NOMO-1 treated with dmso at 0.1 percent for 144 hours (cell line): ENCODE results near the gene EXOC1.
"Not testable (repeated sequence)": the region's sequence is repeated elsewhere in the genome, so short reads cannot be mapped to it uniquely, and the experiment has no call there.

ENCODE experiments used
- DNase-seq: peaks from one replicate; lab custom pipeline; 2025; ENCODE audit not compliant: unreplicated experiment; lab: John Stamatoyannopoulos, UW

The EXOC1 gene, protein sequence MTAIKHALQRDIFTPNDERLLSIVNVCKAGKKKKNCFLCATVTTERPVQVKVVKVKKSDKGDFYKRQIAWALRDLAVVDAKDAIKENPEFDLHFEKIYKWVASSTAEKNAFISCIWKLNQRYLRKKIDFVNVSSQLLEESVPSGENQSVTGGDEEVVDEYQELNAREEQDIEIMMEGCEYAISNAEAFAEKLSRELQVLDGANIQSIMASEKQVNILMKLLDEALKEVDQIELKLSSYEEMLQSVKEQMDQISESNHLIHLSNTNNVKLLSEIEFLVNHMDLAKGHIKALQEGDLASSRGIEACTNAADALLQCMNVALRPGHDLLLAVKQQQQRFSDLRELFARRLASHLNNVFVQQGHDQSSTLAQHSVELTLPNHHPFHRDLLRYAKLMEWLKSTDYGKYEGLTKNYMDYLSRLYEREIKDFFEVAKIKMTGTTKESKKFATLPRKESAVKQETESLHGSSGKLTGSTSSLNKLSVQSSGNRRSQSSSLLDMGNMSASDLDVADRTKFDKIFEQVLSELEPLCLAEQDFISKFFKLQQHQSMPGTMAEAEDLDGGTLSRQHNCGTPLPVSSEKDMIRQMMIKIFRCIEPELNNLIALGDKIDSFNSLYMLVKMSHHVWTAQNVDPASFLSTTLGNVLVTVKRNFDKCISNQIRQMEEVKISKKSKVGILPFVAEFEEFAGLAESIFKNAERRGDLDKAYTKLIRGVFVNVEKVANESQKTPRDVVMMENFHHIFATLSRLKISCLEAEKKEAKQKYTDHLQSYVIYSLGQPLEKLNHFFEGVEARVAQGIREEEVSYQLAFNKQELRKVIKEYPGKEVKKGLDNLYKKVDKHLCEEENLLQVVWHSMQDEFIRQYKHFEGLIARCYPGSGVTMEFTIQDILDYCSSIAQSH

DNA sequence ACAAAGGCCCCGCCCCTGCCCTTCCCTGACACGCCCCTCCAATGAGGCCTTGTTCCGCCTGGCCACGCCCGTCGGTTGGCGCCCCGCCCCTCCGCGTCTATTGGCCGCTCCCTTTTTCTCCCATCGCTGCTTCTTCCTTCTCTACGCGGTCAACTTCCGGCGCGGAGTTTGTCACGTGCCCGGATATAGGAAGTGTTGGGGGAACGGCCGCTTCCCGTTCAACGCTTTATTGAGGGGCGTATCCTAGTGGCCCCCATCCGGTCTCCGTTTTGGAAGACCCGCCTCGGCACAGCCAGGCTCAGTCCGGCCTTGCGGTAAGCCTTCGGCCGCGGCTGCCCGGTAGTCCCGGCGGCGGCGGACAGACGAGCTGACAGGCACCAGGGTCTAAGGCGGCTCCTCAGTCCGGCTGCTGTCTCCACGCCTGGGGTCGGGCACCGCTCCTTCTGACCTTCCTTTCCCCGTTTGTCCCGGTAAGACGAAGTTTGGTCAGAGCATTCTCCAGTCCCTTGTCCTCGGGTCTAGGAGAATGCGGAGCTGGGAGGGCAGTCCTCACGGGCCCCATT lies at the start of gene EXOC1:
Gene EXOC1, plus strand, starts transcription at position 165 of the 563 bp plus-strand sequence. CDS start 4,676 bp downstream, outside the sequence.
- DNase-seq = peak; percentile 93

DNA sequence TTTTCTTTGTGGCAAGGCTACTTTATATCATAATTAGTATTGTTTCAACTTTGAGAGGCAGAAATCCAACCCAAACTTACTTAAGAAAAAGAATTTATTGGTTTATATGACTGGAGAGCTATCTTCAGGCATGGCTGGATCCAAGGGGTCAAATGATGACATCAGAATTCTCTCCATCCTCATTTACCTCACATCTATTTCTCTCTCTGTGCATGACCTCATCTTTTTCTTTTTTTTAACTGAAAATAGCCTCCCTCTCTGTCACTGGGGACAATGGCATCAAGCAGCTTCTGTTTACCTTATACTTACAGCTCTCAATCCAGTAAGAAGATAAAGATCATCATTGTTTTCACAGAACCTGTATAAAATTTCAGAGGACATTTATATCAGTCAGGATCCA lies 45.9 kb upstream of the EXOC1 start:
- no peak for DNase-seq

DNA sequence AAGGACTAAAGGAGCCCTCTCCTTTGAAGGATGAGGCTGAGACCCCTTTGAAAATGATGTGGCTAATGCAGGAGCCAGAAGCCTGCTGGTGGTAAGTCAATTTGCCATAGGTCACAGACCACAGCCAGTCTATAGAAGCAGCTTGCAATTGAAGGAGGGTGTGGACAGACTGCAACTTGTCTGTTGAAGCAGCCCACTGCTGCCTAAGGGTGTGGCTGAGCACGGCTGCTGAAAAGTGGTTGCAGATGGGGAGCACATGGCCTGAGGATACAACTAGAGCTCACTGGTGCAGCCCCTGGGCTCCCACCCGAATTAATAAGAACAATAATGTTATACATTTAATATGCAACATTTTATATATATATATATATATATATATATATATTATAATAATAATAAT lies 45.3 kb upstream of the EXOC1 start:
- DNase-seq = no peak

DNA sequence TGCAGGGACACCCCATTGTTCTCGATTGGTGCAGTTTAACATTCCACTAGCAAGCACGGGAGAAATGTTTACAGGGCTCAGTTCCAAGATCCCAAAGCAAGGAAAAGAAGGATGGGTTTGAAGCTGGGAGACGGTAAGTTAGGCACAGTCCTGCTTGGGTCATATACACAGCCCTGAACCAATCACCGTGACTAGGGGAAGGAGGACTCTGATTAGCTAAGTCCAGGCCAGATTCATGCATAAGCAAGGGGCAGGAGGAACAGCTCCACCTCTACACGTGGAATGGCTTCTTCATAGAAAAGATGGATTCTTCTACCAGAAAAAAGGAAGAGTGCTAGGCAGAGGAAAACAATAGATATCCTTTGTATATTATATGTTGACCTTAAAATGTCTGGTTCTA lies 44.8 kb upstream of the EXOC1 start:
- no peak for DNase-seq

DNA sequence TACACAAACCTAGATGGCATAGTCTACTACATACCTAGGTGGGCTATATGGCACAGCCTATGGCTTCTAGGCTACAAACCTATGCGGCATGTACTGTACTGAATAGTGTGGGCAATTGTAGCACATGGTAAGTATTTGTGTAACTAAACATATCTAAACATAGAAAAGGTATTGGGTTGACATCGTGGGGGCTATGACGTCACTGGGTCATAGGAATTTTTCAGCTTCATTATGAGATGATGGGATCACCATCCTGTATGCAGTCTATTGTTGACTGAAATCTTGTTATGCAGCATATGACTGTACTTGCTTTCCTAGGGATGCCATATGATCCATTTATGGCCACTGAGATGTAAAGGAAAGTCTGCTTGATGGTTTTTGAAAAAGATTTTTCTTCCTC lies 35.8 kb upstream of the EXOC1 start:
- no peak for DNase-seq

DNA sequence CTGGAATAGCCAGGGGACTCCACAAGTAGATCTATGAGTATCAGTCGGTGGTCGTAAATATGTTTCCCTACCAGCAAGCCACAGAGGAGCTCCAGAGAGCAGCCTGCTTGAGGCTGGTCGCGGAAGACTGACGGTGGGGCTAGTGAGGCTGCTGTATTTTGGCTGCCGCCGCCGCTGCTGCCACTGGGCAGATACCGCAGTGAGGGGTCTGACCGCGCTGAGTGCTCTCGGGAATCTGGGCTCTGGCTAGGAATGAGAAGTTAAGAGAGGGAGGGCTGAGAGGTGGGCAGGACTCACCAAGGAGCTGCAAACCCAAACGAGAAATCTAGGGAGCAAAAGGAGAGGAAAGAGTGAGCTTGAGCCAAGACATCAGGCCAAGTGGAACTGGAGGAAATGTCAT lies 33.8 kb upstream of the EXOC1 start, which contains the start of gene EXOC1L:
Gene EXOC1L, plus strand, starts transcription at position 157 of the 400 bp plus-strand sequence. Its CDS starts 237 bp downstream, at position 394.
- DNase-seq = no peak

DNA sequence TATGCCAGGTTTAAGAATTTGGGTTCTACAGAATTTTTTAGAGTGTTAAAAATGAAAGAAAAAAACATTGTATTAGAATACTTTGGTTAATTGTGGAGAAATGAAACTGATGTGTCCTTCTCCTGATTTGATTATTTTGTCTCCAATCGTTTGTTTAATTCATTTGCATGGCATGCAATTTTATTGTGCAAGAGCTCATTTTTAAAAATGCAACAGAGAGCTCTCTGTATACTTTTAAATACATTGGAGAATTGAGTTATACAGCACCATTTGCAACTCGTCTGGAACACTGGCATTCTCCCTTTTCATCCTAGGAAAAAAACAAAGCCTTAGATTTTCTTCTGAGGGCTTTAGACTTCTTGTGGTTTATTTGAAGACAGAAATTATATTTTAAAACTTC lies 33.2 kb upstream of the EXOC1 start:
- no peak for DNase-seq

DNA sequence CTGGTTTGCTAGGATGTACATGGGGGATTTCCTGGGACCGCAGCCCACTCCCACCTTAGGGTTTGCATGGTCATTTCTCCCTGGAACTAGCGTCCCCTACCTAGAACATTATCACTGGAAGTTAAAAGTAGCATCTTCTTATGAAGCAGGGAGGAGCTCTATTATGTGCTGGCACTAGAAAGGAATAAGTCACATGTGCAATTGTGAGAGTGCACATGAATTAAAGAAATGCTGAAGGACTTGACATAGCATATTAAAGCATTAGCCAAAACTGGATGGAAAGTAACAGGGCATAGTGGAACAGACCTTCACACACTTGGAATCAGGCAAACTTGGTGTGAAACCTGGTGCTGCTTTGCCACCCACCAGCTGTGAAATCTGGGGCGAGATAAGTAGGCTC lies 31.1 kb upstream of the EXOC1 start:
- no peak for DNase-seq

DNA sequence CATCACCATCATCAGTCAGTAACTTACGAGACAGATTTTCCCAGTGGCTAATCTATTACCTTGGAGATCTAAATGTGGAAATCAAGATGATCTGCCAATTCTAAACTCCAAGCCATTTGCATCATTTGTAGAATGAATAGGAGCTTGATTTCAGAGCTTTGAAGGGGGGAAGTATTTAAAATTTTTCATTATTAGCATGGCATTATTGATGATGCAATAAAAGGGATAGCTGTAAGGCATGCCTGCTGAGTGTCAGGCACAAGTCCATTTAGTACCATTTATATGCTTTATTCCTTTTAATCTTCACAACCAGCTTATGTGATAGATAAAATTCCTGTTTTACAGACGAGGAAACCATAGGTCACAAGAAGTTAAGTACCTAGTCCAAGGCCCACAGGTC lies 28.6 kb upstream of the EXOC1 start:
- DNase-seq = no peak

DNA sequence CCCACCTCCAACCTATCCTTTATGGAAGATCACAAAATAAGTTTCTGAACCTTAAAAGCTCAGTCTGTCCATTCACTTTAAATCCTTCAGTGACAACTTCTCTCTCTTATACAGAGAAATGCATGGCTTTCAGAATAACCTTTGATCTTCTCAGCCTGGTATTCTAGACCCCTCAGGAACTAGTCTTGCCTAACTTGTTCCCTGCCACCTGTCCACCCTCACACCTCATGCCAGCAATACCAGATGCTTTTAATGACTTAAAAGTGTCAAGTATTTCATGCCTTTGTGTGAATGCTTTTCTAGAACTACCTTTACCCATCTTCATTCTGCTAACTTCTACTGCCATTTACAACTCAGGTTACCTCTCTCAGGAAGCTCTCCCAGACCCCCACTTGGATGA lies 26.5 kb upstream of the EXOC1 start:
- DNase-seq = no peak

DNA sequence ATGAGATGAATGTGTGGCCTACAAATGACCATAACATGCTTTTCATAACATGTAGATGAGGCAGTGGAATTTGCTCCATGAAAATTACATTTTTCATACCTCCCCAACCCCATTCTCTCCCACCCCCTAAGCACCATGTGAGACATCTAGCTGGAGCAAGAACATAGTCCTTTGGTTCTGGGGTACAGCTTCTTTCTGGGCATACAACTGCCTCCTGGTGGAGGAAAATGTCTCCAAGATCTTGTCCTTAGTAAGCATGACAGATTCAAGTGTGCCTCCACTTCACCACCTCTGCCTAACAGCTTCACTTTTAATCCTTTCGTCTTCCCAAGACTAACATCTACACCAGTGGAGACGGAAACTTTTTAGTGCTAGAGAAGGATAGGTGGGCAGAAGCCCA lies 25.9 kb upstream of the EXOC1 start:
- no peak for DNase-seq

DNA sequence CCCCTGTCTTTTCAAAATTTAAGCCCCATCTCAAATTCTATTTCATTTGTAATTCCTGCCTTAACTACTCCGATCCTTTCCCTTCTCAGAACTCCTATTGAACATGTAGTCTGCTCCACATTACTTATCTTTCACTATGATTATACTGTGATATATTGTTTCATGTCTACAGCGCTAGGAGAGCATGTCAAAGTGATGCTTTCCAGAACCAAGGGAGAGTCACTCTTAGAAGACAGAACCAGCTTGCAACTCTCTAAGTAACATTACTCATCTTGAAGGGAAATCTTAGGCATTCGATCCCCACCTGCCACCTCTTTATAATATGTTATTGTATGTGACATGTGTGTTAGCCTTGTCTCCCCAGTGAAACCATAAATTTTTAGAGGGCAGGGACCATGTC lies 23.4 kb upstream of the EXOC1 start:
- no peak for DNase-seq

DNA sequence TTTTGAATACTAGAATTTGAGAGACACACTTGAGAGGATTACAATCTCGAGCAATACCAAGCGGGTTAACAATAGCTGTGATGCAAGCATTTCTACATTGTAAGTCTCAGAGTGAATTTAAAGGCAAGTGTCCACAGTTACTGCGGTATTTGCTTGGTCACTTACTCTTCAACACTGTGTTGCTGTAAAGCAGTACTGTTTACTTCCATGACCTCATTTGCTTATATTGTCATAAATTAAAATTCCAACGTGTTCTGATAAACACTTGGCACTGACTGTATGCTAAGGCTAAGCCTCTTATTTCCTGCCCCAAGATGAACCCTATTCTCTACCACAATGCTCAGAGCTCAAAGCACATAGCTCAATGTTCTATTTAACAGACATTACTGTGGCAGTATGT lies 22.7 kb upstream of the EXOC1 start:
- DNase-seq = no peak

DNA sequence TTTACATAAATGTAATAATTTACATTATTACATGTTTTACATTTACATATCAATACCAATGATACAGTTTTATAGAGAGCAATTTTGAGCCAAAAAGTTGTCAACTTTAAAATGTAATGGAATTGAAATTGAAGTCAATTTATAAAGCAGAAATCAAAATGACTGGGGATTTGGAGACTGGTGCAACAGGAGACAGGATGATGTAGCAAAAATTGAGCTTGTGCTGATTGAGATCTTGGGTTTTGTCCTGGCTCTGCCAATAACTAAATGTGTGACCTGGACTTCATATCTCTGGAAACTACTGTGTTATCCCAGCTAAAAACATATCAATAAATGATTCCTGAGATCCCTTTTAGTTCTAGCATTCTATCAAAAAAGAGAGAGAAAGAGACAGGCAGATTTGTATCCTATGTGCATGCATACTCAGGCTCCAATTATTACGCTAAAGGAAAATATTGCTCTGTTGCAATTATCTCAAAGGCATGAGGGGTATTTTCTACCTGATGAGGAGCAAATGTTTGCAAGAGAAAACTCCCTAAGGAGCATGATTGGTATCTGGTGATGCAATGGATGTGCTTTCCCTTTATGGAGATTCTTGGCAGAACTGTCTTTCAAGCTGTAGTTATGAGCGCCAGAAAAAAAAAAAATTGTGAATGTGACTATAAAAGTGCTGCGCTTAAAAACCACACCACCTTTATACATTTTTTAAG lies 19.2 kb upstream of the EXOC1 start:
- no peak for DNase-seq

DNA sequence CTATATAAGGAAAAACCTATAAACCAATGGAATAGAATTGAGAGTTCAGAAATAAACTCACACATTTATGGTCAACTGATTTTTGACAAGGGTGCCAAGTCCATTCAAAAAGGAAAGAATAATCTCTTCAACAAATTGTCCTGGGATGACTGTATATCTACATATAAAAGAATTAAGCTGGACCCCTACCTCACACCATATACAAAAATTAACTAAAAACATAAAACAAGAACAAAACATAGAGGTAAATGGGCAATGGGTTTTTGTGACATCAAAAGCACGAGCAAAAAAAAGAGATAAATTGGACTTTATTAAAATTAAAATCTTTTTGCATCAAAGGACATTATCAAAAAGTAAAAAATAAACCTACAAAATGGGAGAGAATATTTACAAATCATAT lies 15.5 kb upstream of the EXOC1 start:
- DNase-seq = no peak

DNA sequence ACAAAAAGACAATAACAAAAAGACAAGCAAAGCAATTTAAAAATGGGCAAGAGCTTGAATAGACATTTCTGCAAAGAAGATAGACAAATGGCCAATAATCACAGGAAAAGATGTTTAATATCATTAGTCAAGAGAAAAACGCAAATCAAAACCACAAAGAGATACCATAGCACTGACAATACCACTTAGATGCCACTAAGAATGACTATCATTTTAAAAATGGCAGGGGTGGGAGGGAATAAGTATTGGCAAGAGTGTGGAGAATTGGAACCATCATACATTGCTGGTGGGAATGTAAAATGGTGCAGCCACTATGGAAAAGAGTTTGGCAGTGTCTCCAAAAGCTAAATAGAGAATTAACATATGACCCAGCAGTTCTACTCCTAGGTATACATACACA lies 15.1 kb upstream of the EXOC1 start:
- no peak for DNase-seq

DNA sequence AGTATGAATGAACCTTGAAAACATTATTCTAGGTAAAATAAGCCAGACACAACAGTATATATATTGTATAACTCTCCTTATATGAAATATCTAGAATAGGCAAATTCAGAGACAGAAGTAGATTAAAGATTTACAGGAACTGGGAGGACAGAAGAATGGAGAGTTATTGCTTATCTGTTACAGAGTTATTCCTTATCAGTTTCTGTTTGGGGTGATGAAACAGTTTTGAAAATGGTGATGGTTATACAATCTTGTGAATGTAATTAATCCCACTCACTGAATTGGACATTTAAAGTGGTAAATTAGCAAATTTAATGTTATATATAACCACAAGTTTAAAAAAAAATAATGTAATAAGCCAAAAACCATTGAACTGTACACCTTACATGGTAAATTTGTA lies 14.5 kb upstream of the EXOC1 start:
- no peak for DNase-seq

DNA sequence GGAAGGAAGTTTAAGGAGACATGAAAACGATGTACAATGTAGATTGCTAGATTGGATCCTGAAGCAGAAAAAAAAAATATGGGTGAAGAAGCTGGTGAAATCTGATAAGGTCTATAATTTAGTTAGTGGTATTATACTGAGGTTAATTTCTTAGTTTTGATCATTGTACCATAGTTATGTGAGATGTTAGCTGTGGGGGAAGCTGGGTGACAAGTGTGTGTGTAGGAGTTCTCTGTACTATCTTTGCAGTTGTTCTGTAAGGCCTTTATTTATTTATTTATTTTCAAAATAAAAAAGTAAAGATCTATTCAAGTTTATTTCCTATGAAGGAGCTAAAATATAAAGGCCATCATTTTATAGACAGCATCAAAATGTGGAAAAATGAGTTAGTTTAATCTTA lies 12.5 kb upstream of the EXOC1 start:
- DNase-seq = no peak

DNA sequence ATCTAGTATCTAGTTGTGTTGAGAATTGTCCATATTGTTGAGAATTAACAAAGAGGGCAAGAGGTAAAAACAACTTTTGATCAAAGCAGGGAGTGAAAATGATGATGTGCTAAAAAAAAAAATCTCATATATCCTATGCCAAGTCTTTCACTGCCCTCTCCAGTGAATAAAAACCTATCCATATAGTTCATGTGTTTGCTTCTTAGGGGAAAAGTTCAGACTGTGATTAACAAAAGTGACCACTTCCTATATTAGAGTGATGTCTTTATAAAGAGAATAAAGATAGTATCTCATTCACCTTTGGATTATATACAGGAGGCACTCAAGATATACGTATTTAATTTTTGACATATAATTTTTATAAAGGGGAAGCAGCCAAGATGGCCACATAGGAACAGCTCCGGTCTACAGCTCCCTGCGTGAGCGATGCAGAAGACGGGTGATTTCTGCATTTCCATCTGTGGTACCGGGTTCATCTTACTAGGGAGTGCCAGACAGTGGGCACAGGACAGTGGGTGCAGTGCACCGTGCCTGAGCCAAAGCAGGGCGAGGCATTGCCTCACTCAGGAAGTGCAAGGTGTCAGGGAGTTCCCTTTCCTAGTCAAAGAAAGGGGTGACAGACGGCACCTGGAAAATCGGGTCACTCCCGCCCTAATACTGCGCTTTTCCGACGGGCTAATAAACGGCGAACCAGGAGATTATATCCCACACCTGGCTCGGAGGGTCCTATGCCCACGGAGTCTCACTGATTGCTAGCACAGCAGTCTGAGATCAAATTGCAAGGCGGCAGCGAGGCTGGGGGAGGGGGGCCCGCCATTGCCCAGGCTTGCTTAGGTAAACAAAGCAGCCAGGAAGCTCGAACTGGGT lies 11.8 kb upstream of the EXOC1 start:
- DNase-seq = not testable (repeated sequence)

DNA sequence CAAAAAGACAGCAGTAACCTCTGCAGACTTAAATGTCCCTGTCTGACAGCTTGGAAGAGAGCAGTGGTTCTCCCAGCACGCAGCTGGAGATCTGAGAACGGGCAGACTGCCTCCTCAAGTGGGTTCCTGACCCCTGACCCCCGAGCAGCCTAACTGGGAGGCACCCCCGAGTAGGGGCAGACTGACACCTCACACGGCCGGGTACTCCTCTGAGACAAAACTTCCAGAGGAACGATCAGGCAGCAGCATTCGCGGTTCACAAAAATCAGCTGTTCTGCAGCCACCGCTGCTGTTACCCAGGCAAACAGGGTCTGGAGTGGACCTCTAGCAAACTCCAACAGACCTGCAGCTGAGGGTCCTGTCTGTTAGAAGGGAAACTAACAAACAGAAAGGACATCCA lies 11.1 kb upstream of the EXOC1 start:
- DNase-seq = not testable (repeated sequence)
